Stomach smooth muscle (tissue), 2 donors: Measurements from ENCODE around the gene LOC101059915.
"Not testable (repeated sequence)": the region's sequence is repeated elsewhere in the genome, so short reads cannot be mapped to it uniquely, and the experiment has no call there.

Experiments
- H3K27ac ChIP-seq: one replicate; pipeline ENCODE4 v1.7.0; 2013; ENCODE audit warnings: mild to moderate bottlenecking, low read length, inconsistent platforms
- H3K27me3 ChIP-seq, 2 donors: one replicate each; pipeline ENCODE4 v1.7.0; 2013; ENCODE audit warnings: low read length in 2 of 2; ENCODE audit not compliant: insufficient read depth in 2 of 2, control insufficient read depth in 1 of 2
- H3K36me3 ChIP-seq, 2 donors: one replicate each; pipeline ENCODE4 v1.7.0; 2013; ENCODE audit warnings: low read length in 2 of 2; ENCODE audit not compliant: control insufficient read depth in 2 of 2, insufficient read depth in 2 of 2
- H3K4me1 ChIP-seq: one replicate; pipeline ENCODE4 v1.7.0; 2013; ENCODE audit warnings: low read length; ENCODE audit not compliant: control insufficient read depth, insufficient read depth
- H3K4me3 ChIP-seq, 2 donors: one replicate each; pipeline ENCODE4 v1.7.0; 2013; ENCODE audit warnings: low read length in 2 of 2
- H3K9ac ChIP-seq, 2 donors: one replicate each; pipeline ENCODE4 v1.7.0; 2013; ENCODE audit warnings: low read length in 2 of 2, mild to moderate bottlenecking in 1 of 2
- H3K9me3 ChIP-seq, 2 donors: one replicate each; pipeline ENCODE4 v1.7.0; 2013; ENCODE audit warnings: low read length in 2 of 2; ENCODE audit not compliant: control insufficient read depth in 2 of 2
- donor health status: healthy.
- donor health status: Pancreatic carcinoma.

Gene LOC101059915

DNA sequence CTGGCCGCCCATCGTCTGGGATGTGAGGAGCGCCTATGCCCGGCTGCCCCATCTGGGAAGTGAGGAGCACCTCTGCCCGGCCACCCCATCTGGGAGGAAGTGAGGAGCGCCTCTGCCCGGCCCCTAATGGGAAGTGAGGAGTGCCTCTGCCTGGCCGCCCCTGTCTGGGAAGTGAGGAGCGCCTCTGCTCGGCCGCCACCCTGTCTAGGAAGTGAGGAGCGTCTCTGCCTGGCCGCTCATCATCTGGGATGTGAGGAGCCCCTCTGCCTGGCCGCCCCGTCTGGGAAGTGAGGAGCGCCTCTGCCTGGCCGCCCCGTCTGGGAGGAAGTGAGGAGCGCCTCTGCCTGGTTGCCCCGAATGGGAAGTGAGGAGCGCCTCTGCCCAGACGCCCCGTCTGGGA is 8.3 kb downstream of the LOC101059915 start:
- H3K9me3 ChIP-seq, H3K27ac ChIP-seq, H3K36me3 ChIP-seq, H3K9ac ChIP-seq, H3K4me1 ChIP-seq, H3K4me3 ChIP-seq: not testable (repeated sequence)
- H3K27me3 ChIP-seq = peaks cover 0 to 14% of the 10 kb centered on the region in 2 donors

DNA sequence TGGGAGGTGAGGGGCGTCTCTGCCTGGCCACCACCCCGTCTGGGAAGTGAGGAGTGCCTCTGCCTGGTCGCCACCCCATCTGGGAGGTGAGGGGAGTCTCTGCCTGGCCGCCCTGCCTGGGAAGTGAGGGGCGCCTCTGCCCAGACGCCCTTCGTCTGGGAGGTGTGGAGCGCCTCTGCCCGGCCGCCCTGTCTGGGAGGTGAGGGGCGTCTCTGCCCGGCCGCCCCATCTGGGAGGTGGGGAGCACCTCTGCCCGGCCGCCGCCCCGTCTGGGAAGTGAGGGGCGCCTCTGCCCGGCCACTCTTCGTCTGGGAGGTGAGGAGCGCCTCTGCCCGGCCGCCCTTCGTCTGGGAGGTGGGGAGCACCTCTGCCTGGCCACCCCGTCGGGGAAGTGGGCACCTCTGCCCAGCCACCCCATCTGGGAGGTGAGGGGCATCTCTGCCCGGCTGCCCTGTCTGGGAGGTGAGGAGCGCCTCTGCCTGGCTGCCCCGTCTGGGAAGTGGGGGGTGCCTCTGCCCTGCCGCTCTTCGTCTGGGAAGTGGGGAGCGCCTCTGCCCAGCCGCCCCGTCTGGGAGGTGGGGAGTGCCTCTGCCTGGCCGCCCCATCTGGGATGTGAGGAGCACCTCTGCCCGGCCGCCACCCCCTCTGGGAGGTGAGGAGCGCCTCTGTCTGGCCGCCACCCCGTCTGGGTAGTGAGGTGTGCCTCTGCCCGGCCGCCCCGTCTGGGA is 8.9 kb downstream of the LOC101059915 start:
- H3K4me1 ChIP-seq, H3K9ac ChIP-seq, H3K27ac ChIP-seq, H3K36me3 ChIP-seq, H3K9me3 ChIP-seq, H3K4me3 ChIP-seq: not testable (repeated sequence)
- H3K27me3 ChIP-seq = peaks cover 0 to 12% of the 10 kb centered on the region in 2 donors

DNA sequence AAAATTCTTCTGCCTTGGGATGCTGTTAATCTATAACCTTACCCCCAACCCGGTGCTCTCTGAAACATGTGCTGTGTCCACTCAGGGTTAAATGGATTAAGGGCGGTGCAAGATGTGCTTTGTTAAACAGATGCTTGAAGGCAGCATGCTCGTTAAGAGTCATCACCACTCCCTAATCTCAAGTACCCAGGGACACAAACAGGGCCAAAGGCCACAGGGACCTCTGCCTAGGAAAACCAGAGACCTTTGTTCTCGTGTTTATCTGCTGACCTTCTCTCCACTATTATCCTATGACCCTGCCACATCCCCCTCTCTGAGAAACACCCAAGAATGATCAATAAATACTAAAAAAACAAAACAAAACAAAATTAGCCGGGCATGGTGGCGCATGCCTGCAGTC is 9.8 kb downstream of the LOC101059915 start:
- not testable (repeated sequence) for H3K36me3 ChIP-seq, H3K4me3 ChIP-seq, H3K27ac ChIP-seq, H3K27me3 ChIP-seq, H3K9me3 ChIP-seq, H3K9ac ChIP-seq, H3K4me1 ChIP-seq

DNA sequence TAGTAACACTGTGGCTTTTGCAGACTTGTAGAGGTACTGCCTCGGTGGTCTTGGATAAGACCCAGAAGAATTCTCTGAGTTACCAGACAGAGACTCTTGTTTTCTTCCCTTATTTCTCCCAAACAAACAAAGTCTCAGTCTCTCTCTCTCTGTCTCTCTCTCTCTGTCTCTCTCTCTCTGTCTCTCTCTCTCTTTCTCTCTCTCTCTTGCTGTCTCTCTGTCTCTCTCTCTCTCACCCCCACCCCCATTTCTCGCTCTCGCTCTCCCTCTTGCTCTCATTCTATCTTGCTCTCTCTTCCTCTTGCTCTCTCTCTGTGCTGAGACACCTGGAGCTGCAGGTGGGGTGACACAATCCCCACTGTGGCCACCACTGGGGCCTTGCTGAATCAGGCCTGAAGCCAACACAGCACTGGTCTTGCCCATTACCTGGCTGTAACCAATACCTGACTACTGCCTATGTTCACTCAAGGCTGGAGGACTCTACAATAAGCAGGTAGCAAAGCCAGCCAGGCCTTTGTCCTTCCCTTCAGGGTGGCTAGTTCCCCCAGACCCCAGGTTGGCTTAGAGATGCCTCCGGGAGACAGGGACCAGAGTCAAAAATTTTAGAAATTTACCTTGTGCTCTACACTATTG is 12.3 kb downstream of the LOC101059915 start:
- no peak overlapping the region for H3K27ac ChIP-seq
- no peak overlapping the region for H3K4me3 ChIP-seq
- no peaks in the 10 kb centered on the region for H3K36me3 ChIP-seq
- H3K4me1 ChIP-seq = no peaks in the 10 kb centered on the region
- no peaks in the 10 kb centered on the region for H3K9me3 ChIP-seq
- no peak overlapping the region for H3K9ac ChIP-seq
- H3K27me3 ChIP-seq = peaks cover 0 to 9% of the 10 kb centered on the region in 2 donors

DNA sequence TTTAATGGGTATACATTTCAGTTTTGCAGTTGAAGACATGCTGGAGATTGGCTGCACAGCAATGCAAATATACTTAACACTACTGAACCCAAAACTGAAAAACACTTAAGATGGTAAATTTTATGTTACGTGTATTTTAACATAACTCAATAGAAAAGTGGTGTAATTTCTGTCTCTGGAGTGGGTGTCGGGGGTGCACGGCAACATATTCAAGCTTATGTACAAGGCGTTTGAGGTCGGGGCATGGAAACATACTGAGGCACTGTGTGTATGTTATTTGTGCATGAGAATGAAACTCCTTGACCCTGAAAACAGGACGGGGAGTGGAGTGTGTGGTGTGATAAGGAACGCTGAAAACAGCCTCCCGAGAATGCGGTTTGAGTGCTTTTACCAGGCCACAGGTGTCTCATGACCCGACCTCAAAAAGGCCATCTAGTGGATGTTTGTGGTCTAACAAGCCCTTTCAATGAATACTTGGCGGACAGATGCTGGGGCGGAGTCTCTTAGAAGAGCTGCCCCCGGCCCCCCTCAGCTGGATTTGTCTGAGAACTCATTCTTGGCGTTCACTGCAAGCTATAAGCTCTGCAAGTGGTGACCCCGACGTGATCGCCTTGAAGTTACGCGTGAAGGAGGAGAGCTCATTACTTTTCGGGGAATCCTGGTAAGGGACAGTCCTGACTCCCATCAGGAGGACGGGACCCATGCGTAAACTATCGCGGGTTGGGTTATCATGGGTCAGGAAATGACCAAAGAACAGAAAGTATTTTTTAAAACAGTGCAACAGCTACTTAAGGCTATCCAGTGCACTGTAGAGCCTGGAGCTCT is 29.5 kb downstream of the LOC101059915 start:
- not testable (repeated sequence) for H3K4me1 ChIP-seq, H3K36me3 ChIP-seq, H3K27me3 ChIP-seq, H3K27ac ChIP-seq, H3K4me3 ChIP-seq, H3K9me3 ChIP-seq, H3K9ac ChIP-seq

DNA sequence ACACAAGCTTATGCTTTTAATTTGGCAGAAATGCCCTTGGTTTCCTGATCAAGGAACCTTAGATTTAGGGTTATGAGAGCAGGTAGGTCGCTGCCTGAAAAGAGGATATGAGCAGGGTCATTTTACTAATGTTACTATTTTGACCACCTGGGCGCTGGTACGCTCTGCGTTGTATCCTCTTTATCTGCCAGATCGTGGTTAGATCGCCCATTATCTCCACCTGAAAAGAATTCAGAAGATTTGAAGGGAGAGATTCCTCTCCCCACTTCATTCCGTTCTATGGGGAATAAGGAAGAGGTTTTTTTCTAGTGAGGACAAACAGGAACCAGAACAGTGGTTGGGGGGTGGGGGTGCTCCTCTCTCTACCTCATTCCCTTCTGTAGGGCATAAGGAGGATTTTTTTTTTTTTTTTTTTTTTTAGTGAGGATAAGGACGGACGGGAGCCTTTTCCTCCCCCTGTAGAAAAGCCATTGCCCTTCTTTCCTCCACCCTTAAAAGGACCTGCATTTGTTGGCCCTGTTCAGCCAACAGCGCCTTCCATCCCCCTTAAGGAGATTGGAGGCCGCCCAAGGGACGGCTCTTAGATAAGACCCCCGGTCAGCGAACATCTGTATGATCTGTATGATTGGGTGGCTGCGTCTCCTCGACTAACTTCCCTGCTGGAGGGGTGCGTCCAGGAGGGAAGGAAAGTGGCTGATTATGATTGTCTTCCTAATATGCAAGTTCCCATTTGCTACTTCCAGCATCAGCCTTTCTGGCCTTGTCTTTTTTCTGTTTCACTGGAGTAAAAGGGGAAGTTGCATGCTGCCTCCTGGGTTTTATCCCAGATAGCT is 30.3 kb downstream of the LOC101059915 start:
- not testable (repeated sequence) for H3K27ac ChIP-seq, H3K36me3 ChIP-seq, H3K27me3 ChIP-seq, H3K9ac ChIP-seq, H3K9me3 ChIP-seq, H3K4me1 ChIP-seq, H3K4me3 ChIP-seq

DNA sequence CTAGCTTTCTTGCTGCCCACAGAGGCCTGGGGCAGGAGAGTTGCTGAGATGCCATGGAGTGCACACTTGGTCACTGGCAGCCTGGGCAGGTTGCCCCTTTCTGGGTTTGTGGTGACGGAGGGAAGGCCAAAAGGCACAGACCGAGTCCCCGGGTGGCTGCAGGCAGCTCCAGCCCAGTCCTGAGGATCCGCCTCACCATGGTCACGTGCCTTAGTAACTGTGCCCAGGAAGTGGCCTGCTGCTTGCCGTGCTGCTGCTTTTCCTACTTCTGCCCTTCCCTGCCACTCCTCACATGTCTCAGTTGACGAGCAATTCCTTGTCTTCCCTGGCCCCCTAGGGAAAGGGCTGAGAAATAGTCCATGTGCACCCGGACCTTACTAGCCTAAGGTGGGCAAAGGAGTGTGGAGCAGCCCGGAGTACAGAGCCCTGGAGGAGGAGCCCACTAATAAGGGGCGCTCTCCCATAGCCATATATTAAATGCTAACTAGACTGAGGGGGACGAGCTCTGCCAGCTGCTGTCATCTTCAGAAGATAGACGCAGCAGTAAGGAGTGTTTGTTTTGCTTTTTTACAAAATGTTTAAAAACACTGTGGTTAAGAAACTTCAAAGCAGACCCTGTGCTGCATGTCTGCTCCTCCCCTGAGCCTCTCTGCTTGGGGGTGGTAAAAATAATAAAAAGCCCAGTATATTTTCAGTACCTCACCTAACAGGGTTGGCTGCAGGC is 31.1 kb downstream of the LOC101059915 start:
- H3K27me3 ChIP-seq, H3K9me3 ChIP-seq, H3K4me3 ChIP-seq, H3K36me3 ChIP-seq, H3K27ac ChIP-seq, H3K4me1 ChIP-seq, H3K9ac ChIP-seq: not testable (repeated sequence)

DNA sequence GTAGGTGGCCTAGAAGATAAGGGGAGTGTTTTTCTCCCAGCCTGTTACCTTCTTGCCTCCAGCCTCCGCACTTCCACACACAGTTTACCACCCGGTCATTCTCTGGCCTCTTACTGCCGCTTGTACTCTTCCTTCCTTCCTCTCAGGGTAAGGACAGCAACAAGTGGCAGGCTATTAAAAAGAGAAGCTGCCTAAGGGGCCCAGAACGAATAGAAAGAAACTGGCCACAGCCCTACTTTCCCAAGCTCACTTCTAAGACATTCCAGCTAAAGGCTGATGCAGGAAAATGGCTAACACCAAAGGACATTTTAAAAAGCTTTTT is 31.6 kb downstream of the LOC101059915 start:
- H3K9ac ChIP-seq, H3K9me3 ChIP-seq, H3K4me3 ChIP-seq, H3K27me3 ChIP-seq, H3K4me1 ChIP-seq, H3K27ac ChIP-seq, H3K36me3 ChIP-seq: not testable (repeated sequence)

DNA sequence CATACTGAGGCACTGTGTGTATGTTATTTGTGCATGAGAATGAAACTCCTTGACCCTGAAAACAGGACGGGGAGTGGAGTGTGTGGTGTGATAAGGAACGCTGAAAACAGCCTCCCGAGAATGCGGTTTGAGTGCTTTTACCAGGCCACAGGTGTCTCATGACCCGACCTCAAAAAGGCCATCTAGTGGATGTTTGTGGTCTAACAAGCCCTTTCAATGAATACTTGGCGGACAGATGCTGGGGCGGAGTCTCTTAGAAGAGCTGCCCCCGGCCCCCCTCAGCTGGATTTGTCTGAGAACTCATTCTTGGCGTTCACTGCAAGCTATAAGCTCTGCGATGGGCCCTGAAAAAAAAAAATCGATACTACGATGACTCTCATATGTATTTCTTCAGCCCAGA is 35.5 kb downstream of the LOC101059915 start:
- H3K27ac ChIP-seq, H3K27me3 ChIP-seq, H3K4me3 ChIP-seq, H3K9ac ChIP-seq, H3K36me3 ChIP-seq, H3K4me1 ChIP-seq, H3K9me3 ChIP-seq: not testable (repeated sequence)

DNA sequence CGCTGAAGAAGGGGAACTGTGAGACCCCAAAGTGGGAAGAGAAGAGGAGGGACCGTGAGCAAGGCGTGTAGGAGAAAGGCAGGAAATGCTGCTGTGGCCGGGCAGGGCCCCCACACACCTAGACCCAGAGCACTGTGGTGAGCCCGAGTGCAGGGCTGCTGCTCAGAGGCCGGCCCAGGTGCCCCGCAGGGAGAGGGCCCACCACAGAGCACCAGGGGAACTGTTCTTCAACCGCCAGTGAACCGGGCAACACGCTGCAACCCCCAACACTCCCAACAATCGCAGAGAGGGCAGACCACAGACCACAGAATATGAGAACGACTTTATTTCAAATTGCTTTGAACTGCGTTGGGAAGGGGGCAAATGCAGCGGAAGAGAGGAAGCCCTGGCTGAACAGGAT is 46.7 kb downstream of the LOC101059915 start:
- not testable (repeated sequence) for H3K4me3 ChIP-seq, H3K4me1 ChIP-seq, H3K36me3 ChIP-seq, H3K9ac ChIP-seq, H3K27ac ChIP-seq, H3K9me3 ChIP-seq, H3K27me3 ChIP-seq
